ENCODE data around the gene LSM14B.
A peak's percentile ranks its signal among the peaks of the same experiment; 100 is the strongest.

LSM14B gene

GRCh38 chr20:62136283-62137091 lies 14.2 kb downstream of the LSM14B start:
- in situ Hi-C loops (cut with HindIII; ENCODE audit: low sequenced_read_pairs) = no loop called here

DNA sequence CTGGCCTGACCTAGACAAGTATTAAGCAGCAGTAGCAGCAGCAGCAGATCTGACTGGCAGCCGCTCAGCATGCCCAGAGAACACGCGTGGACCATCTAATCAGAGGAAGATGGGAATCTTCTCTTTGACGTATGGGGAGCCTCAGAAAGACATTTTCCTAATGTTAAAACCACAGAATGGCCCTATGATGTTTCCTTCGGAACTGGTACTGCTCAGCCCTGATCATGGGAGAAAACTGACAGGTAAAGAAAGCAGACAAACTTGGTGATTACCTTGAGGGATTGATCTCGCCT lies 14.8 kb downstream of the LSM14B start:
- TF ChIP-seq, protein P1, sequence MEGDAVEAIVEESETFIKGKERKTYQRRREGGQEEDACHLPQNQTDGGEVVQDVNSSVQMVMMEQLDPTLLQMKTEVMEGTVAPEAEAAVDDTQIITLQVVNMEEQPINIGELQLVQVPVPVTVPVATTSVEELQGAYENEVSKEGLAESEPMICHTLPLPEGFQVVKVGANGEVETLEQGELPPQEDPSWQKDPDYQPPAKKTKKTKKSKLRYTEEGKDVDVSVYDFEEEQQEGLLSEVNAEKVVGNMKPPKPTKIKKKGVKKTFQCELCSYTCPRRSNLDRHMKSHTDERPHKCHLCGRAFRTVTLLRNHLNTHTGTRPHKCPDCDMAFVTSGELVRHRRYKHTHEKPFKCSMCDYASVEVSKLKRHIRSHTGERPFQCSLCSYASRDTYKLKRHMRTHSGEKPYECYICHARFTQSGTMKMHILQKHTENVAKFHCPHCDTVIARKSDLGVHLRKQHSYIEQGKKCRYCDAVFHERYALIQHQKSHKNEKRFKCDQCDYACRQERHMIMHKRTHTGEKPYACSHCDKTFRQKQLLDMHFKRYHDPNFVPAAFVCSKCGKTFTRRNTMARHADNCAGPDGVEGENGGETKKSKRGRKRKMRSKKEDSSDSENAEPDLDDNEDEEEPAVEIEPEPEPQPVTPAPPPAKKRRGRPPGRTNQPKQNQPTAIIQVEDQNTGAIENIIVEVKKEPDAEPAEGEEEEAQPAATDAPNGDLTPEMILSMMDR (IDR thresholded peaks at IDR 0.05; ENCODE audit: low read depth, low read length) = no peak
- H3K4me3 ChIP-seq (ENCODE audit: low read depth, low read length) = no peak overlapping the region
- no peak for DNase-seq (ENCODE audit: low read depth, low spot score)
- in situ Hi-C loops (cut with HindIII; ENCODE audit: low sequenced_read_pairs) = no loop called here

More at GRCh38 chr20:62136283-62137091, 14.2 kb downstream of the LSM14B start:
- DNase-seq (ENCODE audit: low read depth, low spot score) = peak; percentile 76
- H3K4me3 ChIP-seq (ENCODE audit: low read depth, low read length) = no peak overlapping the region
- TF ChIP-seq, protein P1 (IDR thresholded peaks at IDR 0.05; ENCODE audit: low read depth, low read length) = peak; percentile 97

DNA sequence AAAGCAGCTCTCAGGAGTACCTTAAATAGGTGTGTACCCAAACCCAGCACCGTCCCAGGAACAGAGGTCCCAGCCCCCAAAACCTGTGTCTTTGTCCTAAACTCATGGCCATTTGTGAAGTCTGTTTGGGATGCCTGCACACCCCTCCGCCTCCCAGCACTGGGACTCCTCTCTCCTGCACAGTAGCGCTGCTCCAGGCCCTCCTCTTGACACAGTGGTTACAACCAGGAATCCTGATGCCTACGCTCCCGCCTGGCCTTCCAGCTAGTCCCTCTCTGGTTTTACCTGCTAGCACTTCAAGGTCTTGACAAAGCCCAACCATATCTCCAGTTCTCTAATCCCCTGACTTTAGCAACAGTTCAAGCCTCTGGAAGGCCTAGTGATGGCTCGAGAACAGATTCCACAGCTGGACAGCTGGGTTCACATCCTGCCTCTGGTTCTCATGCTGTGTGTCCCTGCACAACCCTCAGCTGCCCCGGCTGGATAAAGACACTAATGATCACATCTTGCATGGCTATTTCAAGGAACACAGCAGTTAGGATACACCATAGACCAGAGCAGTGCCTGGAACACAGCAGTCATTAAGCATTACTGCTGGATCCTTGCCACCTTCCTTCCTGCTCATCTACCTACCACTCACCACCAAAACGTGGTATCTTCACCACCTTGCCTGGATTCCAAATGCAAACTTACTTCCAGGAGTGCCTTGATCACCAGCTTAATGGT lies 15.4 kb downstream of the LSM14B start:
- TF ChIP-seq, protein P1 (IDR thresholded peaks at IDR 0.05; ENCODE audit: low read depth, low read length) = no peak
- no peak for DNase-seq (ENCODE audit: low read depth, low spot score)
- in situ Hi-C loops (cut with HindIII; ENCODE audit: low sequenced_read_pairs) = no loop called here
- no peak overlapping the region for H3K4me3 ChIP-seq (ENCODE audit: low read depth, low read length)

DNA sequence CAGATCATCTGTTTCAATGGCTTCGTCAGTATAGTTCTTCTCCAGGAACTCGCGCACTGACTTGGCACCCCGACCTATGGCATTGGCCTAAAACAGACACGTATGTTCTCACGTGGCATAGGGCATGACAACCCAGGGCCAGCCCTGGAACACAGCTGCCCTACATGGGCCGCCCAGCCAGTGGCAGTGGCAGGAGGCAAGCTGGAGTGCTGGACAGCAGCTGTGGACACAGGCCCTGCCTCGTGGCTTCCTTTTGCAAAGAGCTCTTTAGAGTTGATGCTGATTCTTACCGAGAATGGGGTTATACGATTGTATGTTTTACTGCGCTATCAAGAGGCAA lies 15.9 kb downstream of the LSM14B start:
- in situ Hi-C loops (cut with HindIII; ENCODE audit: low sequenced_read_pairs) = no loop called here
- TF ChIP-seq, protein P1 (IDR thresholded peaks at IDR 0.05; ENCODE audit: low read depth, low read length) = no peak
- H3K4me3 ChIP-seq (ENCODE audit: low read depth, low read length) = no peak overlapping the region
- DNase-seq (ENCODE audit: low read depth, low spot score) = no peak

GRCh38 chr20:62138912-62139311 lies 16.6 kb downstream of the LSM14B start:
- in situ Hi-C loops (cut with HindIII; ENCODE audit: low sequenced_read_pairs) = no loop called here
- no peak for DNase-seq (ENCODE audit: low read depth, low spot score)
- H3K4me3 ChIP-seq (ENCODE audit: low read depth, low read length) = no peak overlapping the region
- TF ChIP-seq, protein P1 (IDR thresholded peaks at IDR 0.05; ENCODE audit: low read depth, low read length) = no peak

DNA sequence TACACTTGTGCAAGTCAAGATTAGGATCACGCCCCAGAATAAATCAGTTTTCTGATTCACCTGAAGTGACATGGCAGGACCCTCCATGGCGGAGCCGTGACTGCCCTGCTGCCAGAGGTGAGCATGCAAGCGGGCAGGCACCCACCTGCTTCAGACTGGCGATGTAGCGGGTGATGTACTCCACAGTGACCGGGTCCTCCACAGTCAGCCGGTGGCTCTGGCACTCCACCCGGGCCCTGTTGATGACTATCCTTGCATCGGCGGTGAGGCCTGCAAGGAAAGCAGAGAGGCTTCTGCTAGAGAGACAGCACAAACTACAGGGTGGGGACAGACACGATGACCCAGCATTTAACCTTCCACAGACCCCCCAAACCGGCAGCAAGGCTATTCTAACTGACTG lies 17.4 kb downstream of the LSM14B start:
- H3K4me3 ChIP-seq (ENCODE audit: low read depth, low read length) = no peak overlapping the region
- TF ChIP-seq, protein P1 (IDR thresholded peaks at IDR 0.05; ENCODE audit: low read depth, low read length) = no peak
- in situ Hi-C loops (cut with HindIII; ENCODE audit: low sequenced_read_pairs) = no loop called here
- no peak for DNase-seq (ENCODE audit: low read depth, low spot score)
